SK-N-SH (cell line): Measurements from ENCODE around the gene SPRED3. TPM values are rescaled to one million over a fixed set of nuclear protein-coding genes. Genes with fewer than 3 reads are reported as not detected.

Source experiments
- CTCF ChIA-PET: fragments of 300-600, 350-600 bp; formaldehyde crosslinking; extraction: SDS; loops from one replicate; lab custom pipeline; 2021; lab: Yijun Ruan, JAX
- POLR2A ChIA-PET: fragments of 350-600 bp; sonication (Branson Sonifier 250); formaldehyde crosslinking; extraction: SDS; loops from one replicate; lab custom pipeline; 2020; ENCODE audit warnings: antibody characterized with exemption, inconsistent platforms; lab: Yijun Ruan, JAX
- DNase-seq: peaks from one replicate; pipeline ENCODE4 v3.0.0; 2012
- H2AFZ ChIP-seq: fragments of 200-600 bp; sonication (generic); 2 replicates; pipeline ENCODE4 v1.8.1; 2016; ENCODE audit warnings: antibody characterized with exemption, mild to moderate bottlenecking, low read depth
- H3F3A ChIP-seq: fragments of 200-600 bp; sonication (generic); replicated peaks from 2 replicates; pipeline ENCODE3; 2016; ENCODE audit warnings: antibody characterized with exemption, mild to moderate bottlenecking; ENCODE audit not compliant: insufficient read depth
- H3K27ac ChIP-seq, 2 experiments: fragments of 200-500 bp in 1 of 2; fragments of 200-600 bp in 1 of 2; sonication (Bioruptor generic) in 1 of 2; sonication (generic), shearing (Covaris generic) in 1 of 2; 2 replicates each; pipeline versions ENCODE4 v1.5.1 to v1.6.1; 2014 to 2016; ENCODE audit warnings: low read depth in 2 of 2, inconsistent platforms in 1 of 2, low read length in 1 of 2, mild to moderate bottlenecking in 1 of 2, mixed read lengths in 1 of 2
- H3K27me3 ChIP-seq: fragments of 200-600 bp; sonication (generic), shearing (Covaris generic); 2 replicates; pipeline ENCODE4 v1.6.1; 2016; ENCODE audit warnings: mixed run types; ENCODE audit not compliant: insufficient read depth
- H3K36me3 ChIP-seq, 2 experiments: fragments of 200-500 bp in 1 of 2; fragments of 200-600 bp in 1 of 2; sonication (Bioruptor generic) in 1 of 2; sonication (generic) in 1 of 2; replicated peaks in 1 of 2; 2 replicates each; pipeline versions ENCODE3 to v1.5.1; 2014 to 2016; ENCODE audit warnings: low read length in 1 of 2, mild to moderate bottlenecking in 1 of 2; ENCODE audit not compliant: insufficient read depth in 2 of 2, control insufficient read depth in 1 of 2
- H3K4me1 ChIP-seq, 2 experiments: fragments of 200-500 bp in 1 of 2; fragments of 200-600 bp in 1 of 2; sonication (Bioruptor generic) in 1 of 2; sonication (generic), shearing (Covaris generic) in 1 of 2; 2 replicates each; pipeline versions ENCODE4 v1.5.1 to v1.6.1; 2014 to 2016; ENCODE audit warnings: low read depth in 1 of 2, low read length in 1 of 2, mixed run types in 1 of 2; ENCODE audit not compliant: insufficient read depth in 2 of 2, control insufficient read depth in 1 of 2
- H3K4me2 ChIP-seq: fragments of 200-600 bp; sonication (generic), shearing (Covaris generic); 2 replicates; pipeline ENCODE4 v1.6.1; 2017; ENCODE audit warnings: mixed run types
- H3K4me3 ChIP-seq, 2 experiments: fragments of 200-500 bp in 1 of 2; fragments of 200-600 bp in 1 of 2; sonication (Bioruptor generic) in 1 of 2; sonication (generic), shearing (Covaris generic) in 1 of 2; 2 replicates each; pipeline versions ENCODE4 v1.5.1 to v1.8.1; 2014 to 2016; ENCODE audit warnings: low read depth in 2 of 2, inconsistent platforms in 1 of 2, low read length in 1 of 2, mild to moderate bottlenecking in 1 of 2, mixed read lengths in 1 of 2, moderate library complexity in 1 of 2
- H3K79me2 ChIP-seq: fragments of 200-600 bp; sonication (generic); 2 replicates; pipeline ENCODE4 v1.8.1; 2017; ENCODE audit warnings: mild to moderate bottlenecking; ENCODE audit not compliant: insufficient read depth
- H3K9ac ChIP-seq: fragments of 200-600 bp; sonication (generic); 2 replicates; pipeline ENCODE4 v1.6.1; 2017; ENCODE audit warnings: mixed run types
- H3K9me2 ChIP-seq: fragments of 200-600 bp; sonication (generic); 2 replicates; pipeline ENCODE4 v1.6.1; 2017; ENCODE audit warnings: mixed run types
- H3K9me3 ChIP-seq: fragments of 200-600 bp; sonication (generic); 2 replicates; pipeline ENCODE4 v1.6.1; 2017; ENCODE audit warnings: mixed run types, mild to moderate bottlenecking, moderate library complexity
- H4K20me1 ChIP-seq: fragments of 200-600 bp; sonication (generic); 2 replicates; pipeline ENCODE4 v1.6.1; 2017; ENCODE audit warnings: mild to moderate bottlenecking, mixed run types; ENCODE audit not compliant: insufficient read depth
- CHD2 ChIP-seq: fragments of 150-350 bp; IDR thresholded peaks from 2 replicates; pipeline ENCODE4 v1.6.1; 2018; ENCODE audit warnings: low read length; ENCODE audit not compliant: partially characterized antibody
- CTCF ChIP-seq: fragments of 200-600 bp; sonication (generic); IDR thresholded peaks from 2 replicates; pipeline ENCODE4 v1.6.1; 2017; ENCODE audit warnings: antibody characterized with exemption, mild to moderate bottlenecking, moderate library complexity
- FOXJ3 ChIP-seq: sonication (generic); formaldehyde crosslinking; IDR thresholded peaks from 2 replicates; pipeline ENCODE4 v1.5.1; 2020; ENCODE audit warnings: mild to moderate bottlenecking, missing genetic modification reagents
- GABPA ChIP-seq: IDR thresholded peaks from 2 replicates; pipeline ENCODE4 v1.4.0; 2012; ENCODE audit warnings: low read depth, mild to moderate bottlenecking
- IRF3 ChIP-seq: fragments of 150-350 bp; IDR thresholded peaks from 2 replicates; pipeline ENCODE4 v1.6.1; 2016; ENCODE audit warnings: mild to moderate bottlenecking, low read depth, low read length
- MXI1 ChIP-seq: IDR thresholded peaks from 2 replicates; pipeline ENCODE4 v1.6.1; 2012; ENCODE audit warnings: mild to moderate bottlenecking, low read depth, low read length, improper control_type of control experiment
- NFIC ChIP-seq: IDR thresholded peaks from 2 replicates; pipeline ENCODE4 v1.4.0; 2012; ENCODE audit warnings: borderline replicate concordance
- POLR2AphosphoS5 ChIP-seq: IDR thresholded peaks from 2 replicates; pipeline ENCODE4 v1.6.1; 2012; ENCODE audit warnings: low read depth, low read length
- RCOR1 ChIP-seq: fragments of 150-350 bp; IDR thresholded peaks from 2 replicates; pipeline ENCODE4 v1.6.1; 2017; ENCODE audit warnings: antibody characterized with exemption, low read length
- SIN3A ChIP-seq: IDR thresholded peaks from 2 replicates; pipeline ENCODE4 v1.6.1; 2012; ENCODE audit warnings: low read depth, mild to moderate bottlenecking, low read length, moderate library complexity, borderline replicate concordance
- SMC3 ChIP-seq: IDR thresholded peaks from 2 replicates; pipeline ENCODE4 v1.6.1; 2012; ENCODE audit warnings: low read depth, low read length, improper control_type of control experiment
- TCF12 ChIP-seq: IDR thresholded peaks from 2 replicates; pipeline ENCODE4 v1.4.0; 2012
- USF1 ChIP-seq: IDR thresholded peaks from 2 replicates; pipeline ENCODE4 v1.4.0; 2012; ENCODE audit warnings: low read depth, borderline replicate concordance
- whole genome bisulfite sequencing: methylation state at CpG from one replicate; pipeline ENCODE4 v1.1.6; 2017; ENCODE audit warnings: low lambda C conversion rate; 5-methylcytosine and 5-hydroxymethylcytosine counted together
- polyA plus RNA-seq, 3 experiments: library from polyadenylated mRNA; depleted of rRNA; stranded (reverse); fragments of >200 nt; gene quantifications; 2 replicates each; pipeline ENCODE4 v1.2.3, GENCODE V29; 2012
- TF ChIP-seq, protein P1 (sequence below): IDR thresholded peaks from 2 replicates; pipeline ENCODE4 v1.6.1; 2012; ENCODE audit warnings: mild to moderate bottlenecking, low read depth, low read length, moderate library complexity

SPRED3 gene
- polyA plus RNA-seq, 1 of the 3 experiments (the other 2 are of a cell fraction), result 11.1 TPM

DNA sequence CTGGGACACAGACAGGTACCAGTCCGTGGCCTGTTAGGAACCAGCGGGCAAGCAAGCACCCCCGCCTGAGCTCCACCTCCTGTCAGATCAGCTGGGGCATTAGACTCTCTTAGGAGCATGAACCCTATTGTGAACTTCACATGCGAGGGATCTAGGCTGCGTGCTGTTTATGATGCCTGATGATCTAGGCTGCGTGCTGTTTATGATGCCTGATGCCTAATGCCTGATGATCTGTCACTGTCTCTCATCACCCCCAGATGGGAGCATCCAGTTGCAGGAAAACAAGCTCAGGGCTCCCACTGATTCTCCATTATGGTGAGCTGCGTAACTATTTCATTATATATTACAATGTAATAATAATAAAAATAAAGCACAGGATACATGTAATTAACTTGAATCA is 33.9 kb downstream of the SPRED3 start:
- H3K4me2 ChIP-seq, result no peak overlapping the region
- H3K9ac ChIP-seq, result no peak overlapping the region
- no peaks in the 10 kb centered on the region for H3F3A ChIP-seq
- no peak overlapping the region for H3K4me3 ChIP-seq
- CTCF ChIA-PET, result no interaction called here
- no peaks in the 10 kb centered on the region for H3K36me3 ChIP-seq
- H2AFZ ChIP-seq, result no peak overlapping the region
- no peaks in the 10 kb centered on the region for H3K9me2 ChIP-seq
- POLR2A ChIA-PET, result no interaction called here
- no peak for DNase-seq
- no peaks in the 10 kb centered on the region for H3K4me1 ChIP-seq
- H4K20me1 ChIP-seq, result no peaks in the 10 kb centered on the region
- no peak overlapping the region for H3K27ac ChIP-seq
- no peaks in the 10 kb centered on the region for H3K9me3 ChIP-seq
- no peaks in the 10 kb centered on the region for H3K79me2 ChIP-seq
- TF ChIP-seq, protein P1, sequence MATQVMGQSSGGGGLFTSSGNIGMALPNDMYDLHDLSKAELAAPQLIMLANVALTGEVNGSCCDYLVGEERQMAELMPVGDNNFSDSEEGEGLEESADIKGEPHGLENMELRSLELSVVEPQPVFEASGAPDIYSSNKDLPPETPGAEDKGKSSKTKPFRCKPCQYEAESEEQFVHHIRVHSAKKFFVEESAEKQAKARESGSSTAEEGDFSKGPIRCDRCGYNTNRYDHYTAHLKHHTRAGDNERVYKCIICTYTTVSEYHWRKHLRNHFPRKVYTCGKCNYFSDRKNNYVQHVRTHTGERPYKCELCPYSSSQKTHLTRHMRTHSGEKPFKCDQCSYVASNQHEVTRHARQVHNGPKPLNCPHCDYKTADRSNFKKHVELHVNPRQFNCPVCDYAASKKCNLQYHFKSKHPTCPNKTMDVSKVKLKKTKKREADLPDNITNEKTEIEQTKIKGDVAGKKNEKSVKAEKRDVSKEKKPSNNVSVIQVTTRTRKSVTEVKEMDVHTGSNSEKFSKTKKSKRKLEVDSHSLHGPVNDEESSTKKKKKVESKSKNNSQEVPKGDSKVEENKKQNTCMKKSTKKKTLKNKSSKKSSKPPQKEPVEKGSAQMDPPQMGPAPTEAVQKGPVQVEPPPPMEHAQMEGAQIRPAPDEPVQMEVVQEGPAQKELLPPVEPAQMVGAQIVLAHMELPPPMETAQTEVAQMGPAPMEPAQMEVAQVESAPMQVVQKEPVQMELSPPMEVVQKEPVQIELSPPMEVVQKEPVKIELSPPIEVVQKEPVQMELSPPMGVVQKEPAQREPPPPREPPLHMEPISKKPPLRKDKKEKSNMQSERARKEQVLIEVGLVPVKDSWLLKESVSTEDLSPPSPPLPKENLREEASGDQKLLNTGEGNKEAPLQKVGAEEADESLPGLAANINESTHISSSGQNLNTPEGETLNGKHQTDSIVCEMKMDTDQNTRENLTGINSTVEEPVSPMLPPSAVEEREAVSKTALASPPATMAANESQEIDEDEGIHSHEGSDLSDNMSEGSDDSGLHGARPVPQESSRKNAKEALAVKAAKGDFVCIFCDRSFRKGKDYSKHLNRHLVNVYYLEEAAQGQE, result no peak
- no peak for TF ChIP-seq GABPA
- TF ChIP-seq RCOR1, result no peak
- TF ChIP-seq SMC3, result no peak
- no peak for TF ChIP-seq USF1
- no peak for TF ChIP-seq MXI1
- TF ChIP-seq CHD2, result no peak
- no peak for TF ChIP-seq TCF12
- TF ChIP-seq NFIC, result no peak
- no peak for TF ChIP-seq POLR2AphosphoS5
- TF ChIP-seq IRF3, result no peak
- no peak for TF ChIP-seq SIN3A
- TF ChIP-seq CTCF, result no peak
- TF ChIP-seq FOXJ3, result no peak
- no peaks in the 10 kb centered on the region for H3K27me3 ChIP-seq
- WGBS, result 84% methylated on average over 7 of the region's 7 CpGs
